Cardiac fibroblast (primary cell): ENCODE results near the gene AREG.

Experiments
- DNase-seq, 2 donors: peaks; one replicate each; pipeline versions ENCODE4 v3.0.0 to v3.0.0-alpha.2; 2010; ENCODE audit warnings: low read depth in 2 of 2
- H3K4me3 ChIP-seq, 2 donors: replicated peaks in 1 of 2; 1 replicate in 1 of 2; 2 replicates in 1 of 2; pipeline ENCODE4 v1.5.1; 2011; ENCODE audit warnings: low read depth in 2 of 2, low read length in 2 of 2, mild to moderate bottlenecking in 2 of 2, moderate library complexity in 1 of 2
- CTCF ChIP-seq: IDR thresholded peaks from one replicate; pipeline ENCODE4 v1.5.1; 2011; ENCODE audit warnings: low read depth, mild to moderate bottlenecking, low read length, inconsistent platforms

Gene AREG

GRCh38 chr4:74439952-74440351 is 5.0 kb upstream of the AREG start:
- no peak for DNase-seq

GRCh38 chr4:74440356-74440755 is 4.6 kb upstream of the AREG start:
- DNase-seq = no peak
- no peak for TF ChIP-seq CTCF
- no peak overlapping the region for H3K4me3 ChIP-seq

More at GRCh38 chr4:74439952-74440351, 5.0 kb upstream of the AREG start:
- TF ChIP-seq CTCF = no peak
- H3K4me3 ChIP-seq = no peak overlapping the region

- peak in 1 of 2 donors; percentile 37 for DNase-seq
- H3K4me3 ChIP-seq = no peak overlapping the region
These were observed 3.2 kb upstream of the AREG start for GRCh38 chr4:74441744-74442143.

GRCh38 chr4:74446193-74446868 is 1.4 kb downstream of the AREG start:
- peak overlapping the region; percentile 45 to 46 for H3K4me3 ChIP-seq
- peak in 1 of 2 donors; percentile 29 for DNase-seq
- TF ChIP-seq CTCF = no peak

More at GRCh38 chr4:74441744-74442143, 3.2 kb upstream of the AREG start:
- TF ChIP-seq CTCF = no peak

GRCh38 chr4:74446896-74447295 is 2.0 kb downstream of the AREG start:
- H3K4me3 ChIP-seq = peak overlapping the region; percentile 45 to 46
- DNase-seq = no peak
- no peak for TF ChIP-seq CTCF

- DNase-seq = peak in 1 of 2 donors; percentile 34
- H3K4me3 ChIP-seq = peak overlapping the region; percentile 45 to 46
- no peak for TF ChIP-seq CTCF
These were observed 2.8 kb downstream of the AREG start for GRCh38 chr4:74447636-74448233.
